Tibial nerve (tissue), 3 donors: Measurements from ENCODE around the gene GAL3ST3.

Experiments used
- CTCF ChIP-seq, 5 experiments: fragments of 200-600 bp in 3 of 5; fragments of 450-650 bp in 2 of 5; sonication (generic) in 3 of 5; IDR thresholded peaks; one replicate each; pipeline ENCODE4 v1.5.1; 2016 to 2019; ENCODE audit warnings: antibody characterized with exemption in 5 of 5, mild to moderate bottlenecking in 3 of 5, moderate library complexity in 2 of 5
- POLR2A ChIP-seq, 2 donors: fragments of 450-650 bp; IDR thresholded peaks; one replicate each; pipeline ENCODE4 v1.6.1; 2017; ENCODE audit warnings: antibody characterized with exemption in 2 of 2, mild to moderate bottlenecking in 2 of 2, moderate library complexity in 2 of 2

- TF ChIP-seq CTCF (IDR thresholded peaks at IDR 0.05) (peak in 1 of 5 experiments; percentile 2), POLR2A (IDR thresholded peaks at IDR 0.05) (no peak)
Observed at GRCh38 chr11:66068923-66069714, 20.2 kb upstream of the GAL3ST3 start.
